Psoas muscle (tissue), 8 donors: ENCODE measurements around the gene PIP5K1B. TPM values are rescaled to one million over a fixed set of nuclear protein-coding genes. Genes with fewer than 3 reads are reported as not detected.

Experiments
- ATAC-seq, 4 donors: fragments of 200-7000 bp; cut with Tn5 transposase; one replicate each; pipeline ENCODE4 v1.9.1; 2020; ENCODE audit warnings: moderate library complexity in 3 of 4, mild to moderate bottlenecking in 2 of 4
- DNase-seq, 2 donors: peaks; one replicate each; pipeline ENCODE4 v3.0.0-alpha.2; 2020
- H3K27ac ChIP-seq: fragments of 200-600 bp; one replicate; pipeline ENCODE4 v1.8.0; 2022
- H3K27me3 ChIP-seq, 3 donors: fragments of 200-600 bp in 1 of 3; one replicate each; pipeline versions ENCODE4 v1.6.1 to v1.8.0; 2013 to 2022; ENCODE audit warnings: low read length in 2 of 3, mild to moderate bottlenecking in 2 of 3, moderate library complexity in 1 of 3; ENCODE audit not compliant: insufficient read depth in 3 of 3
- H3K36me3 ChIP-seq, 2 donors: fragments of 200-600 bp in 1 of 2; one replicate each; pipeline versions ENCODE4 v1.6.1 to v1.8.0; 2013 to 2022; ENCODE audit warnings: low read depth in 1 of 2, mild to moderate bottlenecking in 1 of 2, moderate library complexity in 1 of 2; ENCODE audit not compliant: insufficient read depth in 1 of 2
- H3K4me1 ChIP-seq: fragments of 200-600 bp; one replicate; pipeline ENCODE4 v1.8.0; 2022
- H3K4me3 ChIP-seq: fragments of 200-600 bp; one replicate; pipeline ENCODE4 v1.8.0; 2022; ENCODE audit warnings: mild to moderate bottlenecking
- H3K9me3 ChIP-seq: fragments of 200-600 bp; one replicate; pipeline ENCODE4 v1.8.0; 2022
- WGBS, 3 donors: extraction: QIAGEN DNeasy Blood & Tissue Kit; methylation state at CpG; one replicate each; pipeline versions ENCODE4 v1.1.6 to v1.1.7; 2013; 5-methylcytosine and 5-hydroxymethylcytosine counted together
- intact Hi-C, 2 donors: fragments of 100-400 bp; cut with DNase I; formaldehyde crosslinking; loops; one replicate each; pipeline versions ENCODE4 v1.11.0 to v1.14.2; 2022
- polyA plus RNA-seq, 3 donors: library from polyadenylated mRNA; stranded (reverse); fragments of 200-250 nt; gene quantifications; one replicate each; pipeline ENCODE4 v1.2.3, GENCODE V29; 2013
- total RNA-seq, 4 donors: library from RNA; stranded (reverse); fragmentation: NEBNext Ultra II Directional in 2 of 4; extraction: Animal tissue kit (Norgen Biotek cat#: 25700) in 2 of 4; gene quantifications; one replicate each; pipeline versions ENCODE4 v1.2.1 to v1.2.4, GENCODE V29; 2021 to 2023
- TF ChIP-seq, protein P1 (sequence below): fragments of 200-600 bp; IDR thresholded peaks from one replicate; pipeline ENCODE4 v1.8.0; 2022; ENCODE audit warnings: antibody characterized with exemption
- donor health status: healthy with polysubstance abuse.
- donor health status: DM: no; HTN: no; CAD: no; lungs with moderate emphysema.
- donor health status: Bipolar disorder and iron deficiency.
- donor health status: healthy.
- donor health status: DM: yes; HTN: yes; CAD: no.
- donor health status: DM: no; HTN: no; CAD: no.
- donor health status: DM: no; HTN: no; CAD: no.
- donor health status: DM: yes; HTN: yes; CAD: no.

PIP5K1B gene
- total and polyA plus RNA-seq, 7 donors = 0.48 to 2.5 (median 1.7) TPM

DNA sequence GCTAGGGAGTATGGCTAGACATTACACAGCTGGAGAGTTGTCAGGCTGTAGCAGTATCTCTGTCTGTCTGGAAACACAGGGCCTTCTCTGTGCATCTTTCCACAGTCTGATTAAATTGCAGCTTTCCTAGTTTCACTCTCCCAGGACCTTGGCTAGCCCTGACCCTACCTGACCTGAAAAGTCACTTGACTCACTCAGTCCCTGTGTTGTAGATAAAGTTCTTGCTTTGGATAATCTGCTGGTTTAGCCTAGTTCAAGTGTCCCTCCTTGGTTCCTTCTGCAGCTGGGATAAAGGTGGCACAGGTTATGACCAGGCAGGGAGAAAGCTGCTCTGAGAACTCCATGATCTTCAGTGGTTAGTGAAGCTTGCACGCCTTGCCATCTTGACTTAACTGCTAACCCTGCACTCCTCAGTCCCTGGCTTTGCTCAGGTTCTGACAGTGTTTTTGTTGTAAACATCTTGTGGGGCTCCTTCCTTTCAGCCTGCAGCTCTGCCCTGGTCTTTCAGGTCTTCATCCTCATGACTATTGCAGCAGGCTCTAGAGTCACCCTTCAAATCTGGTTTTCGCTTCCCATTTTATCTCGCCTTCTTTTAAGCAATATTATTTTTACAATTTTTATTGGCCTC is 101.0 kb downstream of the PIP5K1B start:
- H3K27ac ChIP-seq = no peak overlapping the region
- TF ChIP-seq, protein P1, sequence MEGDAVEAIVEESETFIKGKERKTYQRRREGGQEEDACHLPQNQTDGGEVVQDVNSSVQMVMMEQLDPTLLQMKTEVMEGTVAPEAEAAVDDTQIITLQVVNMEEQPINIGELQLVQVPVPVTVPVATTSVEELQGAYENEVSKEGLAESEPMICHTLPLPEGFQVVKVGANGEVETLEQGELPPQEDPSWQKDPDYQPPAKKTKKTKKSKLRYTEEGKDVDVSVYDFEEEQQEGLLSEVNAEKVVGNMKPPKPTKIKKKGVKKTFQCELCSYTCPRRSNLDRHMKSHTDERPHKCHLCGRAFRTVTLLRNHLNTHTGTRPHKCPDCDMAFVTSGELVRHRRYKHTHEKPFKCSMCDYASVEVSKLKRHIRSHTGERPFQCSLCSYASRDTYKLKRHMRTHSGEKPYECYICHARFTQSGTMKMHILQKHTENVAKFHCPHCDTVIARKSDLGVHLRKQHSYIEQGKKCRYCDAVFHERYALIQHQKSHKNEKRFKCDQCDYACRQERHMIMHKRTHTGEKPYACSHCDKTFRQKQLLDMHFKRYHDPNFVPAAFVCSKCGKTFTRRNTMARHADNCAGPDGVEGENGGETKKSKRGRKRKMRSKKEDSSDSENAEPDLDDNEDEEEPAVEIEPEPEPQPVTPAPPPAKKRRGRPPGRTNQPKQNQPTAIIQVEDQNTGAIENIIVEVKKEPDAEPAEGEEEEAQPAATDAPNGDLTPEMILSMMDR = no peak
- H3K4me1 ChIP-seq = peaks cover 16% of the 10 kb centered on the region
- no peaks in the 10 kb centered on the region for H3K9me3 ChIP-seq
- WGBS, 3 donors = 73 to 92% (median 78%) methylated on average over 3 of the region's 3 CpGs
- H3K36me3 ChIP-seq = no peaks in the 10 kb centered on the region
- ATAC-seq (peak in 3 of 4 donors; percentile 29 to 64 (median 29)), DNase-seq (no peak)
- no peaks in the 10 kb centered on the region for H3K27me3 ChIP-seq
- intact Hi-C loops = loop anchor here (10.0 kb wide), 4 partner anchors 49 to 211 kb away; no protein-coding TSS in a partner anchor
- H3K4me3 ChIP-seq = no peak overlapping the region

DNA sequence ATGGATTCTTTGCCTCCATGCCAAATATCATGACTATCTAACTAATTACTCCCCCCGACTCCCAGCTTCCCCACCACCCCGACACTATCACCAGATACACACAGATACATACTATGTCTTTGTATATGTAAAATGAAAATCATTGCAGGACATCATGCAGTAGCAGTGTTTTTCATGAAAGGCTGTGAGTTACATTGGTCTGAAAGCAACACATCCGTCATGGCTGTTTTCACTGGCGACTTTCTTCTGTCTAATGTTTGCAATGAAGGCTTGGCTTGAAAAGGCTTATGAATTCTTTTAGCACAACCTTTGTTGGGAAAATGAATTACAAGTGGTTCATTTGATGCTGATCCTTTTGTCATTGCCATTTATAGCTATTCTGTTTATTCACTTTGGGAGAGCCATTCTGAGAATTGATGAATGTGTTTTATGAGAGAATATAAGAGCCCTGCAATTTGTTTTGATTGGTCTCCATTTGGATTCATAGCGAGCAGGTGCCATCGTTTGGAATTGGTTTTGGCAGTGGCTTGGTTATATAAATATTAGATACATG is 103.4 kb downstream of the PIP5K1B start:
- Histone ChIP-seq H3K27me3 (peaks cover 0 to 2% (median 0%) of the 10 kb centered on the region in 3 donors), H3K4me1 (peaks cover 16% of the 10 kb centered on the region), H3K36me3 (no peaks in the 10 kb centered on the region), H3K9me3 (no peaks in the 10 kb centered on the region), H3K4me3 (no peak overlapping the region), H3K27ac (no peak overlapping the region)
- ATAC-seq = no peak
- 81 to 85% (median 82%) methylated on average over 6 of the region's 6 CpGs for WGBS, 3 donors
- no peak for DNase-seq
- TF ChIP-seq, protein P1 = no peak
- intact Hi-C loops = loop anchor here (10.0 kb wide), 4 partner anchors 46 to 214 kb away; no protein-coding TSS in a partner anchor

DNA sequence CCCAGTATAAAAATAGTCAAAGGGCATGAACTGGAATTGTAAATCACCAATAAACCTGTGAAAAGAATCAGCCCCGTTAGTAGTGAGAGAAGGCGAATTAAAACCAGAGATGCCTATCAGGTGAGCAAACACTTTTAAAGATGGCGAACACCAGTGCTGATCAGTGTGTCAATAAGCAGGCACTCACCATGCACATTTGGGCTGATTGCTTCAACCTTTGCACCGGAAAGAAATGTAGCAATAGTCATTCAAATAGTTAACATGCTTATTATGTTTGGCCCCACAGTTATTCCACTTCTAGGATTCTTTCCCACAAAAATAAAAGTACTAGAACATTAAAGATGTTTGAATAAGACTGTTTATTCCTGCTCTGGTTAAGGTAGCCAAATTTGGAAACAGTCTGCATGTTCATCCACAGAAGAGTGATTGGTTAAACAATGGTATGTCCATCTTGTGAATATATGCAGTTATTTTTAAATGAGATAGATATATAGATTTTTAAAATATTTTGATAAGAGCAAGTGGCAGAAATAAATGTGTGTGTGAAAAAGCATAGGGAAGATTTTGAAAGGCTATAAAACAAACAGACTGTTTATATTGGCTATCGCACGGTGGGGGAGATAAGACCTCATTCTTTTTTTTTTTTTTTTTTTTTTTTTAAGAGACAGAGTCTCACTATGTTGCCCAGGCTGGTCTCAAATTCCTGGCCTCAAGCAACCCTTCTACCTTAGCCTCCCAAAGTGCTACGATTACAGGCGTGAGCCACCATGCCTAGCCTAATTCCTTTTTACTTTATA is 112.2 kb downstream of the PIP5K1B start:
- Histone ChIP-seq H3K36me3 (no peaks in the 10 kb centered on the region), H3K27me3 (peaks cover 0 to 2% (median 0%) of the 10 kb centered on the region in 3 donors), H3K4me1 (no peaks in the 10 kb centered on the region), H3K27ac (no peak overlapping the region), H3K9me3 (no peaks in the 10 kb centered on the region), H3K4me3 (no peak overlapping the region)
- DNase-seq (no peak), ATAC-seq (no peak)
- intact Hi-C loops = no loop called here
- WGBS, 3 donors = 85 to 89% (median 89%) methylated on average over 8 of the region's 8 CpGs
- TF ChIP-seq, protein P1 = no peak

DNA sequence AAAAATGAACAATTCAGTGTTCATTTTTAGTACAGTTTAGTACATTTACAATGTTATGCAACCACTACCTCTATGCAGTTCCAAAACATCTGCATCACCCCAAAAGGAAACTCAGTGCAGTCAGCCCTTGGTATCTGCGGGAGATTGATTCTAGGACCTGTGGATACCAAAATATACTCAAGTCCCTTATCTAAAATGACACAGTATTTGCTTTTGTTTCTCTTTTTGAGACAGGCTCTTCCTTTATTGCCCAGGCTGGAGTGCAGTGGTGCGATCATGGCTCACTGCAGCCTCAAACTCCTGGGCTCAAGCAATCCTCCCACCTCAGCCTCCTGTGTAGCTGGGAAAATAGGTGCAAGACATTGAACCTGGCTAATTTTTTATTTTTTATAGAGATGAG is 114.0 kb downstream of the PIP5K1B start:
- Histone ChIP-seq H3K9me3 (no peaks in the 10 kb centered on the region), H3K27me3 (no peaks in the 10 kb centered on the region), H3K27ac (no peak overlapping the region), H3K4me3 (no peak overlapping the region), H3K4me1 (no peaks in the 10 kb centered on the region), H3K36me3 (no peaks in the 10 kb centered on the region)
- intact Hi-C loops = no loop called here
- WGBS, 3 donors = 93 to 96% (median 94%) methylated on average over 2 of the region's 2 CpGs
- ATAC-seq (no peak), DNase-seq (no peak)
- TF ChIP-seq, protein P1 = no peak
